Measurements from ENCODE around the gene ARSB.

The ARSB gene

GRCh38 chr5:78747055-78747454, 238.1 kb downstream of the ARSB start:
- H3K27ac Mint-ChIP-seq = peak overlapping the region in 2 of 3 experiments; percentile 49 to 83
- no peaks in the 10 kb centered on the region for H3K27me3 Mint-ChIP-seq (ENCODE audit: low read depth)
- H3K4me1 Mint-ChIP-seq = peaks cover 43% of the 10 kb centered on the region
- H3K4me3 Mint-ChIP-seq = no peak overlapping the region
- H3K9me3 Mint-ChIP-seq = no peaks in the 10 kb centered on the region
- no peak for TF ChIP-seq CTCF (IDR thresholded peaks at IDR 0.05; ENCODE audit: unreplicated experiment in 3 of 3)
- no peaks in the 10 kb centered on the region for H3K36me3 Mint-ChIP-seq (ENCODE audit: low read depth)

- no peaks in the 10 kb centered on the region for H3K9me3 Mint-ChIP-seq
- peaks cover 43% of the 10 kb centered on the region for H3K4me1 Mint-ChIP-seq
- TF ChIP-seq CTCF (IDR thresholded peaks at IDR 0.05; ENCODE audit: unreplicated experiment in 3 of 3) = no peak
- no peaks in the 10 kb centered on the region for H3K27me3 Mint-ChIP-seq (ENCODE audit: low read depth)
- no peak overlapping the region for H3K4me3 Mint-ChIP-seq
- H3K36me3 Mint-ChIP-seq (ENCODE audit: low read depth) = no peaks in the 10 kb centered on the region
- peak overlapping the region in 2 of 3 experiments; percentile 3 to 57 for H3K27ac Mint-ChIP-seq
Measured at GRCh38 chr5:78746021-78746770, 238.9 kb downstream of the ARSB start.

GRCh38 chr5:78744951-78745534, 240.1 kb downstream of the ARSB start:
- Mint-ChIP-seq H3K4me1 (peaks cover 38% of the 10 kb centered on the region), H3K9me3 (no peaks in the 10 kb centered on the region), H3K4me3 (no peak overlapping the region), H3K36me3 (ENCODE audit: low read depth) (no peaks in the 10 kb centered on the region), H3K27ac (peak overlapping the region in 1 of 3 experiments; percentile 57), H3K27me3 (ENCODE audit: low read depth) (no peaks in the 10 kb centered on the region)
- no peak for TF ChIP-seq CTCF (IDR thresholded peaks at IDR 0.05; ENCODE audit: unreplicated experiment in 3 of 3)

- no peak overlapping the region for H3K4me3 Mint-ChIP-seq
- no peaks in the 10 kb centered on the region for H3K27me3 Mint-ChIP-seq (ENCODE audit: low read depth)
- H3K9me3 Mint-ChIP-seq = peaks cover 4% of the 10 kb centered on the region
- H3K4me1 Mint-ChIP-seq = peaks cover 19% of the 10 kb centered on the region
- H3K27ac Mint-ChIP-seq = peak overlapping the region in 1 of 3 experiments; percentile 22
- no peaks in the 10 kb centered on the region for H3K36me3 Mint-ChIP-seq (ENCODE audit: low read depth)
- no peak for TF ChIP-seq CTCF (IDR thresholded peaks at IDR 0.05; ENCODE audit: unreplicated experiment in 3 of 3)
Measured at GRCh38 chr5:78741019-78741418, 244.1 kb downstream of the ARSB start.

- TF ChIP-seq CTCF (IDR thresholded peaks at IDR 0.05; ENCODE audit: unreplicated experiment in 3 of 3) = no peak
- Mint-ChIP-seq H3K4me3 (no peak overlapping the region), H3K36me3 (ENCODE audit: low read depth) (no peaks in the 10 kb centered on the region), H3K9me3 (peaks cover 8% of the 10 kb centered on the region), H3K27ac (peak overlapping the region in 1 of 3 experiments; percentile 3), H3K4me1 (no peaks in the 10 kb centered on the region), H3K27me3 (ENCODE audit: low read depth) (no peaks in the 10 kb centered on the region)
Measured at GRCh38 chr5:78738693-78739300, 246.3 kb downstream of the ARSB start.
